HepG2 (cell line): ENCODE measurements around the gene GRB10. TPM values are rescaled to one million over a fixed set of nuclear protein-coding genes. Genes with fewer than 3 reads are reported as not detected.

Experiments
- ATAC-seq: fragments of 200-7000 bp; cut with Tn5 transposase; 3 replicates; pipeline ENCODE4 v1.9.1; 2020; ENCODE audit warnings: mild to moderate bottlenecking, moderate library complexity
- BruUV-seq: library from RNA; stranded (reverse); fragments of 400-500 nt; replicated peaks from 2 replicates; lab custom pipeline; 2021; lab: Mats Ljungman, UMichigan
- CTCF ChIA-PET: fragments of 300-600 bp; formaldehyde crosslinking; extraction: SDS; loops from one replicate; lab custom pipeline; 2021; ENCODE audit warnings: low total read pairs, inconsistent platforms, low intra/inter-chr PET ratio; lab: Yijun Ruan, JAX
- POLR2A ChIA-PET: fragments of 350-600 bp; sonication (Branson Sonifier 250); formaldehyde crosslinking; loops from one replicate; lab custom pipeline; 2020; ENCODE audit warnings: antibody characterized with exemption, inconsistent platforms; lab: Yijun Ruan, JAX
- DNase-seq: peaks from one replicate; pipeline ENCODE4 v3.0.0-alpha.2; 2015; ENCODE audit warnings: low spot score
- FAIRE-seq: peaks from 3 replicates; lab custom pipeline; 2011; peaks lifted over from hg19 to GRCh38; lab: Jason Lieb, UNC
- H2AFZ ChIP-seq: one replicate; pipeline ENCODE4 v1.6.1; 2011; ENCODE audit warnings: low read length, inconsistent platforms
- H3K27ac ChIP-seq: fragments of 300-600 bp; 3 replicates; pipeline ENCODE4 v1.8.0; 2011; ENCODE audit warnings: mixed run types, mild to moderate bottlenecking, mixed read lengths, low read length, inconsistent platforms; ENCODE audit not compliant: insufficient read depth; ENCODE audit errors: extremely low read length
- H3K27me3 ChIP-seq, 2 experiments: fragments of 200-600 bp in 1 of 2; 2 replicates in 1 of 2; 3 replicates in 1 of 2; pipeline versions ENCODE4 v1.6.0 to v1.8.0; 2011; ENCODE audit warnings: low read length in 2 of 2, mild to moderate bottlenecking in 2 of 2, moderate library complexity in 2 of 2, inconsistent platforms in 1 of 2; ENCODE audit not compliant: insufficient read depth in 2 of 2, control insufficient read depth in 1 of 2
- H3K36me3 ChIP-seq, 2 experiments: fragments of 200-600 bp in 1 of 2; replicated peaks in 1 of 2; 2 replicates in 1 of 2; 3 replicates in 1 of 2; pipeline versions ENCODE4 v1.5.1 to v1.8.0; 2011; ENCODE audit warnings: low read length in 2 of 2, inconsistent platforms in 1 of 2; ENCODE audit not compliant: insufficient read depth in 2 of 2, control insufficient read depth in 1 of 2
- H3K4me1 ChIP-seq: 2 replicates; pipeline ENCODE4 v1.5.1; 2012; ENCODE audit warnings: low read length, inconsistent platforms; ENCODE audit not compliant: insufficient read depth
- H3K4me2 ChIP-seq: 2 replicates; pipeline ENCODE4 v1.6.0; 2011; ENCODE audit warnings: low read depth, low read length, inconsistent platforms
- H3K4me3 ChIP-seq, 3 experiments: fragments of 200-600 bp in 1 of 3; sonication (generic), shearing (Covaris generic) in 1 of 3; replicated peaks in 1 of 3; 2 replicates each; pipeline ENCODE4 v1.5.1; 2011 to 2016; ENCODE audit warnings: low read length in 3 of 3, inconsistent platforms in 2 of 3, low read depth in 2 of 3, mild to moderate bottlenecking in 2 of 3, control low read depth in 1 of 3, mixed read lengths in 1 of 3; ENCODE audit not compliant: insufficient read depth in 1 of 3
- H3K79me2 ChIP-seq: one replicate; pipeline ENCODE4 v1.6.1; 2011; ENCODE audit warnings: low read length, inconsistent platforms; ENCODE audit not compliant: insufficient read depth
- H3K9ac ChIP-seq: 2 replicates; pipeline ENCODE4 v1.6.0; 2011; ENCODE audit warnings: mild to moderate bottlenecking, low read depth, low read length, inconsistent platforms; ENCODE audit not compliant: insufficient read depth
- H3K9me3 ChIP-seq: 2 replicates; pipeline ENCODE4 v1.5.1; 2012; ENCODE audit warnings: mild to moderate bottlenecking, low read length
- H4K20me1 ChIP-seq: 2 replicates; pipeline ENCODE4 v1.6.0; 2011; ENCODE audit warnings: inconsistent platforms, mild to moderate bottlenecking, low read length, moderate library complexity; ENCODE audit not compliant: insufficient read depth
- ATF2 ChIP-seq: sonication (generic); formaldehyde crosslinking; IDR thresholded peaks from 2 replicates; pipeline ENCODE4 v1.4.0; 2020; ENCODE audit warnings: missing genetic modification reagents
- CREB3 ChIP-seq: sonication (generic); formaldehyde crosslinking; IDR thresholded peaks from 2 replicates; pipeline ENCODE4 v1.5.0; 2020; ENCODE audit warnings: missing genetic modification reagents
- ELF3 ChIP-seq: IDR thresholded peaks from 2 replicates; pipeline ENCODE4 v1.6.1; 2016; ENCODE audit warnings: missing genetic modification reagents, missing compliant biosample characterization
- KDM6A ChIP-seq: IDR thresholded peaks from 2 replicates; pipeline ENCODE4 v1.6.1; 2016; ENCODE audit warnings: low read depth
- MEF2D ChIP-seq: sonication (generic); formaldehyde crosslinking; IDR thresholded peaks from 2 replicates; pipeline ENCODE4 v1.5.1; 2020; ENCODE audit warnings: mild to moderate bottlenecking, missing genetic modification reagents
- RFX5 ChIP-seq: IDR thresholded peaks from 2 replicates; pipeline ENCODE4 v1.6.1; 2011; ENCODE audit warnings: low read depth, low read length, improper control_type of control experiment
- SNAI1 ChIP-seq: sonication (generic); formaldehyde crosslinking; IDR thresholded peaks from 2 replicates; pipeline ENCODE4 v1.5.0; 2020; ENCODE audit warnings: mild to moderate bottlenecking, missing genetic modification reagents, borderline replicate concordance
- TCF7L2 ChIP-seq: IDR thresholded peaks from 2 replicates; pipeline ENCODE4 v1.6.1; 2011; ENCODE audit warnings: mild to moderate bottlenecking, low read depth, low read length, moderate library complexity
- ZBED4 ChIP-seq: sonication (generic); formaldehyde crosslinking; IDR thresholded peaks from 2 replicates; pipeline ENCODE4 v1.4.0; 2020; ENCODE audit warnings: missing genetic modification reagents, borderline replicate concordance
- ZNF224 ChIP-seq: sonication (generic); formaldehyde crosslinking; IDR thresholded peaks from 2 replicates; pipeline ENCODE4 v1.5.0; 2020; ENCODE audit warnings: mild to moderate bottlenecking, missing genetic modification reagents
- ZNF460 ChIP-seq: sonication (generic); formaldehyde crosslinking; IDR thresholded peaks from 2 replicates; pipeline ENCODE4 v1.5.1; 2020; ENCODE audit warnings: missing genetic modification reagents, mild to moderate bottlenecking, borderline replicate concordance
- ZNF713 ChIP-seq: sonication (generic); formaldehyde crosslinking; IDR thresholded peaks from 2 replicates; pipeline ENCODE4 v1.4.0; 2020; ENCODE audit warnings: mild to moderate bottlenecking, missing genetic modification reagents
- WGBS: methylation state at CpG from one replicate; pipeline ENCODE4 v1.1.6; 2017; ENCODE audit warnings: low lambda C conversion rate; 5-methylcytosine and 5-hydroxymethylcytosine counted together
- in situ Hi-C: cut with HindIII; loops from 2 replicates; pipeline ENCODE4 v1.10.0; 2017; ENCODE audit warnings: low pct_unique_long_range_greater_than_20kb; ENCODE audit not compliant: extremely low pct_ligation_motif_present
- intact Hi-C: fragments of 100-400 bp; cut with micrococcal nuclease; formaldehyde crosslinking; loops from one replicate; pipeline ENCODE4 v1.10.0; 2022; ENCODE audit not compliant: unreplicated experiment
- polyA plus RNA-seq, 8 experiments: library from polyadenylated mRNA; depleted of rRNA in 3 of 8; stranded (reverse) in 7 of 8; unstranded in 1 of 8; fragments of >200 nt; fragmentation: Illumina TruSeq in 4 of 8; extraction: Trizol in 4 of 8; gene quantifications; 2 replicates each; pipeline versions ENCODE4 v1.2.1 to v1.2.3, GENCODE V29; 2011 to 2016; ENCODE audit warnings: low read depth in 4 of 8, missing spikeins in 1 of 8, mixed read lengths in 1 of 8; ENCODE audit not compliant: insufficient read depth in 1 of 8
- total RNA-seq, 5 experiments: library from RNA; depleted of rRNA; stranded (reverse); fragments of >200 nt; fragmentation: Illumina TruSeq; extraction: Trizol; gene quantifications; 2 replicates each; pipeline ENCODE4 v1.2.3, GENCODE V29; 2016; ENCODE audit warnings: low read depth in 1 of 5

Gene GRB10
- total and polyA plus RNA-seq, 2 of the 13 experiments (the other 11 are each of a cell fraction or from before 2014, with no cell fraction given), result 4.0 to 6.8 TPM

GRCh38 chr7:50644114-50644513 is 138.6 kb downstream of the GRB10 start:
- Histone ChIP-seq H4K20me1 (no peaks in the 10 kb centered on the region), H3K4me1 (peaks cover 9% of the 10 kb centered on the region), H3K27ac (no peak overlapping the region), H3K36me3 (no peaks in the 10 kb centered on the region), H3K79me2 (no peaks in the 10 kb centered on the region), H3K9ac (no peak overlapping the region), H3K27me3 (no peaks in the 10 kb centered on the region), H3K4me2 (no peak overlapping the region), H3K4me3 (no peak overlapping the region), H2AFZ (no peak overlapping the region), H3K9me3 (no peaks in the 10 kb centered on the region)
- POLR2A ChIA-PET, result no interaction called here
- FAIRE-seq (no peak), DNase-seq (no peak), ATAC-seq (no peak)
- intact Hi-C loops, result no loop called here
- 66% methylated on average over 5 of the region's 6 CpGs for WGBS
- in situ Hi-C loops, result no loop called here
- BruUV-seq, result no TSS peak
- CTCF ChIA-PET, result no interaction called here
- TF ChIP-seq ZNF224, result no peak
- no peak for TF ChIP-seq SNAI1 (CRISPR knock-in tag)
- no peak for TF ChIP-seq RFX5
- no peak for TF ChIP-seq ATF2 (CRISPR knock-in tag)
- TF ChIP-seq TCF7L2, result no peak
- TF ChIP-seq ZNF460 (CRISPR knock-in tag), result no peak
- TF ChIP-seq MEF2D (CRISPR knock-in tag), result no peak
- TF ChIP-seq CREB3, result no peak
- no peak for TF ChIP-seq ZBED4
- no peak for TF ChIP-seq KDM6A (CRISPR knock-in tag)
- TF ChIP-seq ZNF713 (CRISPR knock-in tag), result no peak
- TF ChIP-seq ELF3 (CRISPR knock-in tag), result no peak
